ENCODE results near the gene STIMATE. TPM values are rescaled to one million over a fixed set of nuclear protein-coding genes. Genes with fewer than 3 reads are reported as not detected.

The STIMATE gene
- total and polyA plus RNA-seq, 10 of the 15 experiments (the other 5 are each of a cell fraction or from before 2014, with no cell fraction given) = 0.24 to 24.1 (median 15.4) TPM

- BruUV-seq (replicated peaks) = no TSS peak
- Histone ChIP-seq H4K20me1 (ENCODE audit: control insufficient read depth, insufficient read depth) (no peaks in the 10 kb centered on the region), H3K9ac (ENCODE audit: control insufficient read depth, insufficient read depth, low read length) (no peak overlapping the region), H3K4me1 (ENCODE audit: control insufficient read depth, insufficient read depth, low read length) (no peaks in the 10 kb centered on the region), H3K9me3 (replicated peaks; ENCODE audit: control insufficient read depth, insufficient read depth, low read length) (no peaks in the 10 kb centered on the region), H3K4me3 (no peak overlapping the region), H3K79me2 (ENCODE audit: control insufficient read depth, insufficient read depth, low read length) (no peaks in the 10 kb centered on the region), H3K27ac (ENCODE audit: control insufficient read depth, insufficient read depth) (no peak overlapping the region), H3K4me2 (ENCODE audit: control insufficient read depth, insufficient read depth) (no peak overlapping the region), H3K27me3 (replicated peaks in 1 of 2; ENCODE audit: control insufficient read depth in 2 of 2, insufficient read depth in 2 of 2, low read length in 1 of 2) (no peaks in the 10 kb centered on the region), H3K36me3 (ENCODE audit: control insufficient read depth in 2 of 2, insufficient read depth in 2 of 2, low read length in 1 of 2) (peaks cover 0 to 1% of the 10 kb centered on the region in 2 experiments; a peak in 1 of 4 replicates), H2AFZ (ENCODE audit: control insufficient read depth, low read depth, low read length) (peak overlapping the region; percentile 67)
- POLR2A ChIA-PET = no interaction called here
- RAD21 ChIA-PET (ENCODE audit: unreplicated experiment) = interaction anchor here (0.6 to 2.3 kb wide), 12 partner anchors 14 to 1435 kb away, joined by 3 to 8 read pairs (median 3); partner anchors contain the start of gene DCAF1
- CTCF ChIA-PET = interaction anchor here (0.7 to 6.0 kb wide), 35 partner anchors 7 to 303 kb away, joined by 3 to 56 read pairs (median 5); no protein-coding TSS in a partner anchor
- WGBS (ENCODE audit: insufficient coverage, insufficient replicate concordance, low lambda C conversion rate, missing lambda C conversion rate) = 20% methylated on average over 8 of the region's 8 CpGs
- intact Hi-C loops (cut with micrococcal nuclease; ENCODE audit: unreplicated experiment) = loop anchor here (1.0 to 5.0 kb wide), 3 partner anchors 84 to 193 kb away; no protein-coding TSS in a partner anchor
- in situ Hi-C loops (cut with MboI) = no loop called here
- peak; percentile 97 for ATAC-seq
- DNase-seq (ENCODE audit: low read depth, low spot score) = peak; percentile 11
- FAIRE-seq = peak; percentile 98
- SMC1A ChIA-PET (ENCODE audit: uncharacterized antibody, unreplicated experiment) = interaction anchor here (0.8 to 2.1 kb wide), 19 partner anchors 14 to 191 kb away, joined by 3 to 8 read pairs (median 4); no protein-coding TSS in a partner anchor
- TF ChIP-seq, protein P1, sequence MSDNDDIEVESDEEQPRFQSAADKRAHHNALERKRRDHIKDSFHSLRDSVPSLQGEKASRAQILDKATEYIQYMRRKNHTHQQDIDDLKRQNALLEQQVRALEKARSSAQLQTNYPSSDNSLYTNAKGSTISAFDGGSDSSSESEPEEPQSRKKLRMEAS (IDR thresholded peaks at IDR 0.05; ENCODE audit: low read depth, low read length) = no peak
- TF ChIP-seq SPI1 (IDR thresholded peaks at IDR 0.05; ENCODE audit: borderline replicate concordance, insufficient read depth, low read depth, low read length) = no peak
- TF ChIP-seq NFXL1 (IDR thresholded peaks at IDR 0.05; ENCODE audit: borderline replicate concordance) = no peak
- no peak for TF ChIP-seq HSF1 (IDR thresholded peaks at IDR 0.05; ENCODE audit: low read depth, low read length)
- TF ChIP-seq SRF (IDR thresholded peaks at IDR 0.05; ENCODE audit: low read depth in 2 of 2, low read length in 2 of 2) = no peak
- no peak for TF ChIP-seq YBX1 (IDR thresholded peaks at IDR 0.05)
- TF ChIP-seq CHD4 (IDR thresholded peaks at IDR 0.05) = no peak
- no peak for TF ChIP-seq BMI1 (IDR thresholded peaks at IDR 0.05; ENCODE audit: borderline replicate concordance)
- no peak for TF ChIP-seq IRF3 (IDR thresholded peaks at IDR 0.05)
- TF ChIP-seq RUNX3 (IDR thresholded peaks at IDR 0.05; ENCODE audit: low read length) = peak; percentile 24; the same call in 1 of the 2 replicates
- TF ChIP-seq ZNF217 (IDR thresholded peaks at IDR 0.05) = no peak
- no peak for TF ChIP-seq TBL1XR1 (IDR thresholded peaks at IDR 0.05; ENCODE audit: low read depth, low read length)
- peak; percentile 39; the same call in 1 of the 2 replicates for TF ChIP-seq SMARCA5 (IDR thresholded peaks at IDR 0.05)
- TF ChIP-seq FOS (IDR thresholded peaks at IDR 0.05; ENCODE audit: borderline replicate concordance, extremely low read depth, insufficient read length) = no peak
- TF ChIP-seq CREB1 (IDR thresholded peaks at IDR 0.05; ENCODE audit: low read depth) = no peak
- peak; percentile 67 for TF ChIP-seq RAD21 (IDR thresholded peaks at IDR 0.05; ENCODE audit: insufficient read depth, low read depth, low read length)
- TF ChIP-seq EED (IDR thresholded peaks at IDR 0.05; ENCODE audit: low read depth) = no peak
- TF ChIP-seq SUZ12 (IDR thresholded peaks at IDR 0.05; ENCODE audit: unreplicated experiment) = no peak
- TF ChIP-seq EP300 (IDR thresholded peaks at IDR 0.05; ENCODE audit: borderline replicate concordance in 1 of 2, control insufficient read depth in 1 of 2, low read depth in 2 of 2, low read length in 2 of 2) = no peak
- no peak for TF ChIP-seq LARP7 (IDR thresholded peaks at IDR 0.05)
- TF ChIP-seq SIN3A (IDR thresholded peaks at IDR 0.05; ENCODE audit: low read depth, low read length) = no peak
- no peak for TF ChIP-seq MTA2 (IDR thresholded peaks at IDR 0.05; ENCODE audit: low read depth)
- TF ChIP-seq KLF5 (IDR thresholded peaks at IDR 0.05; ENCODE audit: partially characterized antibody) = no peak
Measured at GRCh38 chr3:52934630-52935530, 37.5 kb upstream of the STIMATE start.

Data from GM12878 (cell line).